Ascending aorta (tissue), 2 donors: ENCODE measurements around the gene CNKSR2. TPM values are rescaled to one million over a fixed set of nuclear protein-coding genes. Genes with fewer than 3 reads are reported as not detected.

Experiments
- DNase-seq, 2 donors: peaks; one replicate each; pipeline ENCODE4 v3.0.0-alpha.2; 2019; ENCODE audit warnings: low spot score in 2 of 2
- H3K27ac ChIP-seq, 2 donors: fragments of 200-600 bp; sonication (generic); one replicate each; pipeline ENCODE4 v1.5.1; 2016 to 2017; ENCODE audit warnings: mild to moderate bottlenecking in 1 of 2
- H3K27me3 ChIP-seq: fragments of 200-600 bp; sonication (generic); one replicate; pipeline ENCODE4 v1.5.1; 2017
- H3K36me3 ChIP-seq, 2 donors: fragments of 200-600 bp; sonication (generic); one replicate each; pipeline ENCODE4 v1.5.1; 2016
- H3K4me1 ChIP-seq, 2 donors: fragments of 200-600 bp; sonication (generic); one replicate each; pipeline ENCODE4 v1.5.1; 2016 to 2017; ENCODE audit warnings: mild to moderate bottlenecking in 1 of 2
- H3K4me3 ChIP-seq, 2 donors: fragments of 200-600 bp; sonication (generic); one replicate each; pipeline ENCODE4 v1.5.1; 2016 to 2017; ENCODE audit warnings: mild to moderate bottlenecking in 1 of 2
- H3K9me3 ChIP-seq, 2 donors: fragments of 200-600 bp; sonication (generic); one replicate each; pipeline ENCODE4 v1.5.1; 2016
- CTCF ChIP-seq, 3 experiments: fragments of 200-600 bp in 2 of 3; fragments of 450-650 bp in 1 of 3; sonication (generic) in 2 of 3; IDR thresholded peaks; one replicate each; pipeline ENCODE4 v1.5.1; 2016 to 2019; ENCODE audit warnings: antibody characterized with exemption in 3 of 3, mild to moderate bottlenecking in 1 of 3, moderate library complexity in 1 of 3
- intact Hi-C: fragments of 100-400 bp; cut with DNase I; formaldehyde crosslinking; loops from one replicate; pipeline ENCODE4 v1.15.1; 2023
- total RNA-seq: library from RNA; depleted of rRNA; stranded (reverse); fragments of >200 nt; gene quantifications from one replicate; pipeline ENCODE4 v1.1.0, GENCODE V29; 2016

CNKSR2 gene
- total RNA-seq, 1 donor from 2014 or later: 0.53 TPM

GRCh38 chrX:21382715-21383114, 8.5 kb downstream of the CNKSR2 start:
- no peaks in the 10 kb centered on the region for H3K4me1 ChIP-seq
- DNase-seq: no peak
- intact Hi-C loops: no loop called here
- no peak overlapping the region for H3K4me3 ChIP-seq
- no peaks in the 10 kb centered on the region for H3K27me3 ChIP-seq
- H3K27ac ChIP-seq: no peak overlapping the region
- peak in 1 of 3 experiments; percentile 14 for TF ChIP-seq CTCF (IDR thresholded peaks at IDR 0.05)
- H3K9me3 ChIP-seq: no peaks in the 10 kb centered on the region
- H3K36me3 ChIP-seq: no peaks in the 10 kb centered on the region

- no peak for TF ChIP-seq CTCF (IDR thresholded peaks at IDR 0.05)
- no peaks in the 10 kb centered on the region for H3K4me1 ChIP-seq
- intact Hi-C loops: no loop called here
These were observed 9.3 kb downstream of the CNKSR2 start for GRCh38 chrX:21383546-21383945.

GRCh38 chrX:21384178-21384577, 10.0 kb downstream of the CNKSR2 start:
- intact Hi-C loops: no loop called here
- Histone ChIP-seq H3K27me3 (no peaks in the 10 kb centered on the region), H3K4me1 (no peaks in the 10 kb centered on the region), H3K4me3 (no peak overlapping the region), H3K9me3 (no peaks in the 10 kb centered on the region), H3K27ac (no peak overlapping the region), H3K36me3 (no peaks in the 10 kb centered on the region)
- no peak for DNase-seq
- TF ChIP-seq CTCF (IDR thresholded peaks at IDR 0.05): no peak

More at GRCh38 chrX:21383546-21383945, 9.3 kb downstream of the CNKSR2 start:
- Histone ChIP-seq H3K9me3 (no peaks in the 10 kb centered on the region), H3K4me3 (no peak overlapping the region), H3K36me3 (no peaks in the 10 kb centered on the region), H3K27me3 (no peaks in the 10 kb centered on the region), H3K27ac (no peak overlapping the region)
- no peak for DNase-seq

- H3K4me1 ChIP-seq: no peaks in the 10 kb centered on the region
- intact Hi-C loops: no loop called here
- H3K27me3 ChIP-seq: no peaks in the 10 kb centered on the region
- DNase-seq: no peak
- no peaks in the 10 kb centered on the region for H3K36me3 ChIP-seq
- H3K27ac ChIP-seq: no peak overlapping the region
- no peak for TF ChIP-seq CTCF (IDR thresholded peaks at IDR 0.05)
- H3K4me3 ChIP-seq: no peak overlapping the region
- no peaks in the 10 kb centered on the region for H3K9me3 ChIP-seq
These were observed 20.6 kb downstream of the CNKSR2 start for GRCh38 chrX:21394792-21395191.

GRCh38 chrX:21398426-21398825, 24.2 kb downstream of the CNKSR2 start:
- Histone ChIP-seq H3K36me3 (no peaks in the 10 kb centered on the region), H3K27ac (no peak overlapping the region), H3K4me3 (no peak overlapping the region), H3K27me3 (no peaks in the 10 kb centered on the region), H3K4me1 (no peaks in the 10 kb centered on the region), H3K9me3 (no peaks in the 10 kb centered on the region)
- DNase-seq: no peak
- no peak for TF ChIP-seq CTCF (IDR thresholded peaks at IDR 0.05)
- intact Hi-C loops: no loop called here
